ENCODE measurements around the gene TMEM120A.

TMEM120A gene

DNA sequence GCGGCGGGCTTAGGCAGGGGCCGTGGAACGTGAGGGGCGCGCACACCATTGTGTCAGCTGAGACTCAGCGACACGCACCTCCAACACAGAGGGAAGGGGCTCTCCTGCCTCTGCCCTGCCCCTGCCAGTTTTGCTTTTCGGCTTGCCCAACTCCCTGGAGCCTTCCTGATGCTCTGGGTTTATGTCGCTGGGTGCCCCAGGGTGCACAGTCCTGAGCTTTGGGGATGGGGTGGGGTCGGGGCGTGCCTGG is 13.3 kb downstream of the TMEM120A start:
- 86 to 88% methylated on average over 12 of the region's 12 CpGs for WGBS, 2 experiments

GRCh38 chr7:75980430-75981202 is 13.8 kb downstream of the TMEM120A start:
- H3K27me3 ChIP-seq (ENCODE audit: control insufficient read depth, insufficient read depth, low read length, poor library complexity, severe bottlenecking) = no peaks in the 10 kb centered on the region
- H3K27ac ChIP-seq (ENCODE audit: insufficient read depth, low read depth, low read length, poor library complexity, severe bottlenecking) = no peak overlapping the region
- H3K4me1 ChIP-seq (ENCODE audit: control insufficient read depth, insufficient read depth, low read length) = no peaks in the 10 kb centered on the region
- H3K36me3 ChIP-seq (ENCODE audit: control insufficient read depth, insufficient read depth, low read length) = peaks cover 26% of the 10 kb centered on the region
- WGBS, 2 experiments = 95% methylated on average over 29 of the region's 29 CpGs
- no peaks in the 10 kb centered on the region for H3K9me3 ChIP-seq (ENCODE audit: control insufficient read depth, low read length)
- H3K4me3 ChIP-seq (ENCODE audit: insufficient read depth, low read depth, low read length) = no peak overlapping the region

More for the DNA sequence above, 13.3 kb downstream of the TMEM120A start:
- Histone ChIP-seq H3K36me3 (ENCODE audit: control insufficient read depth, insufficient read depth, low read length) (peaks cover 28% of the 10 kb centered on the region), H3K4me3 (ENCODE audit: insufficient read depth, low read depth, low read length) (no peak overlapping the region), H3K9me3 (ENCODE audit: control insufficient read depth, low read length) (no peaks in the 10 kb centered on the region), H3K27ac (ENCODE audit: insufficient read depth, low read depth, low read length, poor library complexity, severe bottlenecking) (no peak overlapping the region), H3K27me3 (ENCODE audit: control insufficient read depth, insufficient read depth, low read length, poor library complexity, severe bottlenecking) (no peaks in the 10 kb centered on the region), H3K4me1 (ENCODE audit: control insufficient read depth, insufficient read depth, low read length) (no peaks in the 10 kb centered on the region)

- no peaks in the 10 kb centered on the region for H3K9me3 ChIP-seq (ENCODE audit: control insufficient read depth, low read length)
- WGBS, 2 experiments = 94 to 95% methylated on average over 22 of the region's 22 CpGs
- peaks cover 23% of the 10 kb centered on the region for H3K36me3 ChIP-seq (ENCODE audit: control insufficient read depth, insufficient read depth, low read length)
- no peaks in the 10 kb centered on the region for H3K27me3 ChIP-seq (ENCODE audit: control insufficient read depth, insufficient read depth, low read length, poor library complexity, severe bottlenecking)
- H3K4me1 ChIP-seq (ENCODE audit: control insufficient read depth, insufficient read depth, low read length) = no peaks in the 10 kb centered on the region
- H3K27ac ChIP-seq (ENCODE audit: insufficient read depth, low read depth, low read length, poor library complexity, severe bottlenecking) = no peak overlapping the region
- H3K4me3 ChIP-seq (ENCODE audit: insufficient read depth, low read depth, low read length) = no peak overlapping the region
Measured at GRCh38 chr7:75979759-75980429, 14.5 kb downstream of the TMEM120A start.

- Histone ChIP-seq H3K27me3 (ENCODE audit: control insufficient read depth, insufficient read depth, low read length, poor library complexity, severe bottlenecking) (no peaks in the 10 kb centered on the region), H3K4me1 (ENCODE audit: control insufficient read depth, insufficient read depth, low read length) (no peaks in the 10 kb centered on the region), H3K4me3 (ENCODE audit: insufficient read depth, low read depth, low read length) (no peak overlapping the region), H3K9me3 (ENCODE audit: control insufficient read depth, low read length) (no peaks in the 10 kb centered on the region), H3K27ac (ENCODE audit: insufficient read depth, low read depth, low read length, poor library complexity, severe bottlenecking) (no peak overlapping the region), H3K36me3 (ENCODE audit: control insufficient read depth, insufficient read depth, low read length) (peaks cover 31% of the 10 kb centered on the region)
- WGBS, 2 experiments = 81 to 88% methylated on average over 6 to 7 of the region's 8 CpGs
Measured at GRCh38 chr7:75977743-75978142, 16.7 kb downstream of the TMEM120A start.

DNA sequence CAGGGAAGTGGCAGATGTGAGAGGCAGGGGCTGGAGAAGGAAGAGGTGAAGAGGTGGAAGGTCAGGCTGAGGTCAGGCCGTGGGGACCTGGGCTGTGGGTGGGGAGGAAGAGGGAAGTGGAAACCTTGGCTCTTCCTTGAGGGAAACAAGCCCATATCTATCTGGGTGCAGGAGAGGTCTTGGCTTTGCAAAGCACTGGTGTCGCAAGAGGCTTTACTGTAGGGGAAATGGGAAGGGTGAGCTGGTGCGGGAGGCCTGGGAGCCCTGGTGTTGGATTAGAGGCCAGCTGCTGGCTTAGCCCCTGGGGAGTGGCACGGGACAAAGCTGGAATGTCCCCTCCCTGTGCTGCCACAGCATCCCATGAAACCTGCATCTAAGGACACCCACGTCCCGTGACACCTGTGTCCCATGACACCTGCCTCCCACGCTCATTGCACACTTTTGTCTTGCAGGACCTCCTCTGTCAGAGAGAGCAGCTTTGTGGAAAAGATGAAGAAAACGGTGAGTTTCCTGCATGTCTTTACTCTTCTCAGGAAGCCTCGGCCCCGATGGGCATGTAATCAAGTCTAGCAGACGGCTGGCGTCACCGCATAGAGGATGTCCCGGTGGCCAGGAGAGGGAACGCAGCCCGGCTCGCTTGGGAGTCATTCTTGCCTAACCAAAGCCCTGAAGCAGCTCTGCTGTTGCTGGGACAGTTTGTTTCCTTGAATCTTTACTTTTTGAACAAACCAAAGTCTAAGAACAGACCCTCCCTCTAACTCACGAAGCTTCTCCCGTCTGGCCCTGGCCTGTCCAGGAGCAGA is 22.2 kb downstream of the TMEM120A start:
- Histone ChIP-seq H3K36me3 (ENCODE audit: control insufficient read depth, insufficient read depth, low read length) (peaks cover 8% of the 10 kb centered on the region), H3K4me3 (ENCODE audit: insufficient read depth, low read depth, low read length) (no peak overlapping the region), H3K9me3 (ENCODE audit: control insufficient read depth, low read length) (no peaks in the 10 kb centered on the region), H3K27me3 (ENCODE audit: control insufficient read depth, insufficient read depth, low read length, poor library complexity, severe bottlenecking) (no peaks in the 10 kb centered on the region), H3K4me1 (ENCODE audit: control insufficient read depth, insufficient read depth, low read length) (peaks cover 24% of the 10 kb centered on the region), H3K27ac (ENCODE audit: insufficient read depth, low read depth, low read length, poor library complexity, severe bottlenecking) (no peak overlapping the region)
- WGBS, 2 experiments = 83 to 85% methylated on average over 19 of the region's 19 CpGs

DNA sequence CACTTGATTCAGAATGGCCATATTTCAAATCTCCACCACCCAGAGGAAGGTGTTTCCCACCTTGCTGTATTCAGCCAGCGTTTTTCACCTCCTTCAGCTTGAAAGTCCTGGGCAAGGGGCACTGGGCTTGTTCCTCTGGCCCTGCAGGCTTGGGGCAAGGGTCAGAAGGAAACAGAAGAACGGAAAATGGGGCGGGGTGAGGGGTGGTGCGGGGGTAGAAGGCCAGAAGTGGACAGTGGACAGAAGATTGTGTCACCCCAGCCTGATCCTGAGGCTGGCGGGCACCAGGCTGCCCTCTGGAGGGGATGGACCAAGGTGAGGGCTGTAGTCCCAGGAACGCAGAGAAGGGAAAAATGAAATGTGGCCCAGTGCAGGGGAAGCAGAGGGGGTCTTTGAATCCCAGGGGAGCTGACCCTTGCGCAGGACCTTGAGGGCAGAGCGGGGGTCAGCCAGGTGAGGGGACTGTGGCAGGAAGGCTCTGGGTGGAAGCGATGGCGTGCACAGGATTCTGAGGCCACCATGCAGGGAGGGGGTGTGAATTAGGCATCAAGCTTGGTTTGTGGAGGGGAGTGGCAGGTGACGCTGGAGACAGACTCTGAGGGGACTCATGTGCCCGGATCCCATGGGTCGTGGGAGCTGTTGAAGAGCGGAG is 23.0 kb downstream of the TMEM120A start:
- 93 to 94% methylated on average over 14 of the region's 14 CpGs for WGBS, 2 experiments
- Histone ChIP-seq H3K4me3 (ENCODE audit: insufficient read depth, low read depth, low read length) (no peak overlapping the region), H3K9me3 (ENCODE audit: control insufficient read depth, low read length) (no peaks in the 10 kb centered on the region), H3K36me3 (ENCODE audit: control insufficient read depth, insufficient read depth, low read length) (peaks cover 8% of the 10 kb centered on the region), H3K4me1 (ENCODE audit: control insufficient read depth, insufficient read depth, low read length) (peaks cover 31% of the 10 kb centered on the region), H3K27me3 (ENCODE audit: control insufficient read depth, insufficient read depth, low read length, poor library complexity, severe bottlenecking) (no peaks in the 10 kb centered on the region), H3K27ac (ENCODE audit: insufficient read depth, low read depth, low read length, poor library complexity, severe bottlenecking) (no peak overlapping the region)

- WGBS, 2 experiments = 93 to 94% methylated on average over 30 of the region's 30 CpGs
- Histone ChIP-seq H3K27ac (ENCODE audit: insufficient read depth, low read depth, low read length, poor library complexity, severe bottlenecking) (no peak overlapping the region), H3K27me3 (ENCODE audit: control insufficient read depth, insufficient read depth, low read length, poor library complexity, severe bottlenecking) (no peaks in the 10 kb centered on the region), H3K36me3 (ENCODE audit: control insufficient read depth, insufficient read depth, low read length) (peaks cover 8% of the 10 kb centered on the region), H3K9me3 (ENCODE audit: control insufficient read depth, low read length) (no peaks in the 10 kb centered on the region), H3K4me1 (ENCODE audit: control insufficient read depth, insufficient read depth, low read length) (peaks cover 37% of the 10 kb centered on the region), H3K4me3 (ENCODE audit: insufficient read depth, low read depth, low read length) (no peak overlapping the region)
Measured at GRCh38 chr7:75969704-75970498, 24.5 kb downstream of the TMEM120A start.

- no peaks in the 10 kb centered on the region for H3K27me3 ChIP-seq (ENCODE audit: control insufficient read depth, insufficient read depth, low read length, poor library complexity, severe bottlenecking)
- 93% methylated on average over 13 of the region's 13 CpGs for WGBS, 2 experiments
- no peak overlapping the region for H3K27ac ChIP-seq (ENCODE audit: insufficient read depth, low read depth, low read length, poor library complexity, severe bottlenecking)
- no peak overlapping the region for H3K4me3 ChIP-seq (ENCODE audit: insufficient read depth, low read depth, low read length)
- H3K9me3 ChIP-seq (ENCODE audit: control insufficient read depth, low read length) = no peaks in the 10 kb centered on the region
- H3K4me1 ChIP-seq (ENCODE audit: control insufficient read depth, insufficient read depth, low read length) = peaks cover 37% of the 10 kb centered on the region
- peaks cover 8% of the 10 kb centered on the region for H3K36me3 ChIP-seq (ENCODE audit: control insufficient read depth, insufficient read depth, low read length)
Measured at GRCh38 chr7:75969182-75969581, 25.2 kb downstream of the TMEM120A start.

DNA sequence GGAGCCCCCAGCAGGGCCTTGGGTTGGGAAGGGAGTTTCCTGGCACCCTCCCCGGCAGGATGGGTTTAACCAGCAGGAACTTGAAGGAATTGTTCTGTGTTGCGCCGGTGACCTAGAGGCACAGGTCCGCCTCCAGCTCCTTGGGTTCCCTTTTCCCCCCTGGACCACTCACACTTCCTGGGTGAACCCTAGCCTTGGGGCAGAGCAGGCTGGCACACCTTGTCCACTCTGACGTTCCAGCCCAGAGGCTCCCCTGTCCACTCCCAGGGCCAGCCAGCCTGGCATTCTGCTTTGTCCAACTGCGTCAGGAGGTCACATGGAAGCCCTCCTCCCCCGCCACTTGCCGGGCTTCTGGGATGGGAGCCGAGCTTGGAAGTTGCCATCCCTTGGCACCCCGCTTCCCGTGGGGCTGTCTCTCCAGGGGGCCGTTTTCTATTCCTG is 25.8 kb downstream of the TMEM120A start:
- Histone ChIP-seq H3K4me1 (ENCODE audit: control insufficient read depth, insufficient read depth, low read length) (peaks cover 38% of the 10 kb centered on the region), H3K27ac (ENCODE audit: insufficient read depth, low read depth, low read length, poor library complexity, severe bottlenecking) (no peak overlapping the region), H3K36me3 (ENCODE audit: control insufficient read depth, insufficient read depth, low read length) (peaks cover 8% of the 10 kb centered on the region), H3K9me3 (ENCODE audit: control insufficient read depth, low read length) (no peaks in the 10 kb centered on the region), H3K4me3 (ENCODE audit: insufficient read depth, low read depth, low read length) (no peak overlapping the region), H3K27me3 (ENCODE audit: control insufficient read depth, insufficient read depth, low read length, poor library complexity, severe bottlenecking) (no peaks in the 10 kb centered on the region)
- WGBS, 2 experiments = 94 to 95% methylated on average over 12 of the region's 12 CpGs

Measured in ectodermal cell (in vitro differentiated cells).